Endothelial cell of umbilical vein (primary cell): ENCODE measurements around the gene LMO1.

Experiments used
- EZH2 ChIP-seq: IDR thresholded peaks from 2 replicates; pipeline ENCODE4 v1.6.1; 2012; ENCODE audit warnings: borderline replicate concordance, low read depth, mild to moderate bottlenecking, moderate library complexity, low read length, inconsistent platforms; ENCODE audit not compliant: severe bottlenecking
- FOS ChIP-seq: IDR thresholded peaks from 2 replicates; pipeline ENCODE4 v1.6.1; 2011; ENCODE audit warnings: mild to moderate bottlenecking, low read length, moderate library complexity, borderline replicate concordance; ENCODE audit not compliant: insufficient read depth
- POLR2A ChIP-seq: IDR thresholded peaks from 2 replicates; pipeline ENCODE4 v1.6.1; 2012; ENCODE audit warnings: low read depth, mild to moderate bottlenecking, control low read depth, low read length
- POLR2AphosphoS5 ChIP-seq: IDR thresholded peaks from 2 replicates; pipeline ENCODE4 v1.6.1; 2012; ENCODE audit warnings: low read depth, mild to moderate bottlenecking, control low read depth, low read length, moderate library complexity; ENCODE audit not compliant: insufficient read depth
- TF ChIP-seq, protein P1 (sequence below), 2 donors: IDR thresholded peaks; 1 replicate in 1 of 2; 2 replicates in 1 of 2; pipeline ENCODE4 v1.5.1; 2011; ENCODE audit warnings: low read length in 2 of 2, mild to moderate bottlenecking in 2 of 2, moderate library complexity in 2 of 2, control low read depth in 1 of 2, inconsistent platforms in 1 of 2, low read depth in 1 of 2; ENCODE audit not compliant: insufficient read depth in 1 of 2; ENCODE audit errors: extremely low read depth in 1 of 2

DNA sequence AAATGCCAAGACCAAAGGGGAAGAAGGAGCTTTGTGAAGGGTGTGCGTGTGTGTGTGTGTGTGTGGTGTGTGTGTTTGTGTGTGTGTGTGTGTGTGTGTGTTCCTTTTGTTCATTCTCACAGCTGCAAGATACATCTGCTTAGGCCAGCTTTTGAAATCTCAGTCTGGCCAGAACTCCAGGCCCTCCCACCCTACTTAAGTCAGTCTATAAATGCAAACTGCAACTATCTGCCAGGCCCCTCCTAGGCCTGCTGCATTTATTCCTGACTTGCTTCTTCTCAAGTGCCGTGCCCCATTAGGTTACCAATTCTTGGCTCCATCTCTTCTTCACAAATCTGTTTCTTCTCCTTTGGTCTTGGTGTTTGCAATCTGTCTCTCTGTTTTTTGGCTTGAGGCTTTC is 73.2 kb downstream of the LMO1 start:
- TF ChIP-seq, protein P1, sequence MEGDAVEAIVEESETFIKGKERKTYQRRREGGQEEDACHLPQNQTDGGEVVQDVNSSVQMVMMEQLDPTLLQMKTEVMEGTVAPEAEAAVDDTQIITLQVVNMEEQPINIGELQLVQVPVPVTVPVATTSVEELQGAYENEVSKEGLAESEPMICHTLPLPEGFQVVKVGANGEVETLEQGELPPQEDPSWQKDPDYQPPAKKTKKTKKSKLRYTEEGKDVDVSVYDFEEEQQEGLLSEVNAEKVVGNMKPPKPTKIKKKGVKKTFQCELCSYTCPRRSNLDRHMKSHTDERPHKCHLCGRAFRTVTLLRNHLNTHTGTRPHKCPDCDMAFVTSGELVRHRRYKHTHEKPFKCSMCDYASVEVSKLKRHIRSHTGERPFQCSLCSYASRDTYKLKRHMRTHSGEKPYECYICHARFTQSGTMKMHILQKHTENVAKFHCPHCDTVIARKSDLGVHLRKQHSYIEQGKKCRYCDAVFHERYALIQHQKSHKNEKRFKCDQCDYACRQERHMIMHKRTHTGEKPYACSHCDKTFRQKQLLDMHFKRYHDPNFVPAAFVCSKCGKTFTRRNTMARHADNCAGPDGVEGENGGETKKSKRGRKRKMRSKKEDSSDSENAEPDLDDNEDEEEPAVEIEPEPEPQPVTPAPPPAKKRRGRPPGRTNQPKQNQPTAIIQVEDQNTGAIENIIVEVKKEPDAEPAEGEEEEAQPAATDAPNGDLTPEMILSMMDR (IDR thresholded peaks at IDR 0.05; ENCODE audit: extremely low read depth in 1 of 2, insufficient read depth in 1 of 2, low read depth in 1 of 2, low read length in 2 of 2) = no peak
- TF ChIP-seq POLR2A = no peak
- no peak for TF ChIP-seq POLR2AphosphoS5
- no peak for TF ChIP-seq FOS
- no peak for TF ChIP-seq EZH2
